ENCODE data around the gene FBXW11.

DNA sequence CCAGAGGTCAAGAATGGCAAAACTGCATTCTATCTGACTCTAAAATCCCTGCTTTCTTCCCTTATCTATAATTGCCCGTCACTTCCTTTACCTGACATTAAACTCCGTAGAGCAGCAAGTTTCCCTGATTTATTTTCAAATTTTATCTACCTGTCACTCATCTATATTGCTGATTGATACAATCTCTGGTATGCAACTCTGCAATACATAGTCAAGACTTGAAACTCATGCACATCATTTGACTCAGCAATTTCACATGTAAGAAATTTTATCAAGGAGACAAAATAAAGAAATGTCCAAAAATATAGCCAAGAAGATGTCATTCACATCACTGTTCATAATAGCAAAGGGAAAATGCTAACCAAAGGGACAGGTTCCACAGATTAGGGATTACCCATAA lies 39.5 kb downstream of the FBXW11 start:
- TF ChIP-seq CTCF (IDR thresholded peaks at IDR 0.05): no peak
- no peak for TF ChIP-seq POLR2A (IDR thresholded peaks at IDR 0.05)

All from thyroid gland (tissue), 4 donors.